Kidney epithelial cell (primary cell): ENCODE results near the gene IRX6. TPM values are rescaled to one million over a fixed set of nuclear protein-coding genes. Genes with fewer than 3 reads are reported as not detected.

ENCODE experiments used
- DNase-seq: peaks from one replicate; pipeline ENCODE4 v3.0.0-alpha.2; 2010; ENCODE audit warnings: low read depth
- H3K27me3 ChIP-seq: 2 replicates; pipeline ENCODE4 v1.6.0; 2011; ENCODE audit warnings: low read length; ENCODE audit not compliant: control insufficient read depth, insufficient read depth
- H3K36me3 ChIP-seq: 2 replicates; pipeline ENCODE4 v1.5.1; 2011; ENCODE audit warnings: low read length; ENCODE audit not compliant: control insufficient read depth, insufficient read depth
- H3K4me3 ChIP-seq: 2 replicates; pipeline ENCODE4 v1.5.1; 2011; ENCODE audit warnings: low read depth, mild to moderate bottlenecking, control low read depth, low read length
- CTCF ChIP-seq: IDR thresholded peaks from 2 replicates; pipeline ENCODE4 v1.5.1; 2011; ENCODE audit warnings: mild to moderate bottlenecking, moderate library complexity, low read length, control low read depth, inconsistent platforms; ENCODE audit not compliant: insufficient read depth, poor library complexity, severe bottlenecking
- total RNA-seq: library from RNA; depleted of rRNA; stranded (reverse); fragments of >200 nt; gene quantifications from 2 replicates; pipeline ENCODE4 v1.2.3, GENCODE V29; 2015

IRX6 gene
- total RNA-seq, 1 donor from 2014 or later = 1.3 TPM

DNA sequence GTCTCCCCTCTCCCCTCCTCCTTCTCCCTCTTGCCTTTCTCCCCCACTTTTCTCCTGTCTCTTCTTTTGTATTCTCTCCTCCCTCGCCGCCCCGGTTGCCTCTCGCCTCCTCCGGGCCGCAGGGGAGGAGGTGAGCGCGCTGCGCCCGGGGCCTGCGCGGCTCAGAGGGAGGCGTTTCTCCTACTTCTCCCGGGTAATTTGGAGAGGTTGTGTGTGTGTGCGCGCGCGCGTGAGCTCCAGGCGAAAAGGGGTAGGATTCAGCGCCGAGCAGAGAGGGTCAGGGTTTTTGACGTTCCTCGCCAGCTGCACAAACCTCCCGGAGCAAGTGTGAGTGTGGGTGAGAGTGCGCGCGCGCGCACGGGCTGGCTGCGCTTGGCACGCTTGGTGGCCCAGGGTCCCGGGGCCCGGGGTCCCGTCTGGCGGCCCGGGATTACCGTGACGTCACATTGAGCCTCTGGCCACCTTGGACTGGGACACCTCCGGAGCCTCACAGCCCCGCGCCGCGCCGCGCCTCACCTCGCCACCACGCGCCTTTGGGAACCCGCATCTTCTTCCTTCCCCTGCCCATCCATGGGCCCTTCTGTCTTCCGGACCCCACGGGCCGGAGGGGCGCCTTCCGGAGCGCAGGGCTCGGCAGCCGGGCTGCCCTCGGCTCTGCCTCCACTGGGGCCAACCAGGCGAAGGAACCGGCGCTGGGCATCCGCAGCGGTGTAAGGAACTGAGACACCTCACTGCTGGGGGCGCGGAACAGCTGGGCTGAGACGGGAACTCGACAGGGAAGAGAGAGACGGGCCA is 479 bp downstream of the IRX6 start:
- Histone ChIP-seq H3K36me3 (no peaks in the 10 kb centered on the region), H3K4me3 (peak overlapping the region; percentile 37), H3K27me3 (peaks cover 49% of the 10 kb centered on the region)
- DNase-seq = no peak
- TF ChIP-seq CTCF = no peak

GRCh38 chr16:55325080-55325447 is 1.1 kb downstream of the IRX6 start:
- no peak for DNase-seq
- Histone ChIP-seq H3K36me3 (no peaks in the 10 kb centered on the region), H3K27me3 (peaks cover 55% of the 10 kb centered on the region), H3K4me3 (peak overlapping the region; percentile 37)
- no peak for TF ChIP-seq CTCF

GRCh38 chr16:55325458-55326109 is 1.6 kb downstream of the IRX6 start:
- H3K27me3 ChIP-seq = peaks cover 60% of the 10 kb centered on the region
- H3K36me3 ChIP-seq = no peaks in the 10 kb centered on the region
- DNase-seq = no peak
- no peak overlapping the region for H3K4me3 ChIP-seq
- no peak for TF ChIP-seq CTCF

GRCh38 chr16:55326261-55327092 is 2.5 kb downstream of the IRX6 start:
- no peak for TF ChIP-seq CTCF
- no peak for DNase-seq
- H3K36me3 ChIP-seq = no peaks in the 10 kb centered on the region
- H3K27me3 ChIP-seq = peaks cover 69% of the 10 kb centered on the region
- no peak overlapping the region for H3K4me3 ChIP-seq

DNA sequence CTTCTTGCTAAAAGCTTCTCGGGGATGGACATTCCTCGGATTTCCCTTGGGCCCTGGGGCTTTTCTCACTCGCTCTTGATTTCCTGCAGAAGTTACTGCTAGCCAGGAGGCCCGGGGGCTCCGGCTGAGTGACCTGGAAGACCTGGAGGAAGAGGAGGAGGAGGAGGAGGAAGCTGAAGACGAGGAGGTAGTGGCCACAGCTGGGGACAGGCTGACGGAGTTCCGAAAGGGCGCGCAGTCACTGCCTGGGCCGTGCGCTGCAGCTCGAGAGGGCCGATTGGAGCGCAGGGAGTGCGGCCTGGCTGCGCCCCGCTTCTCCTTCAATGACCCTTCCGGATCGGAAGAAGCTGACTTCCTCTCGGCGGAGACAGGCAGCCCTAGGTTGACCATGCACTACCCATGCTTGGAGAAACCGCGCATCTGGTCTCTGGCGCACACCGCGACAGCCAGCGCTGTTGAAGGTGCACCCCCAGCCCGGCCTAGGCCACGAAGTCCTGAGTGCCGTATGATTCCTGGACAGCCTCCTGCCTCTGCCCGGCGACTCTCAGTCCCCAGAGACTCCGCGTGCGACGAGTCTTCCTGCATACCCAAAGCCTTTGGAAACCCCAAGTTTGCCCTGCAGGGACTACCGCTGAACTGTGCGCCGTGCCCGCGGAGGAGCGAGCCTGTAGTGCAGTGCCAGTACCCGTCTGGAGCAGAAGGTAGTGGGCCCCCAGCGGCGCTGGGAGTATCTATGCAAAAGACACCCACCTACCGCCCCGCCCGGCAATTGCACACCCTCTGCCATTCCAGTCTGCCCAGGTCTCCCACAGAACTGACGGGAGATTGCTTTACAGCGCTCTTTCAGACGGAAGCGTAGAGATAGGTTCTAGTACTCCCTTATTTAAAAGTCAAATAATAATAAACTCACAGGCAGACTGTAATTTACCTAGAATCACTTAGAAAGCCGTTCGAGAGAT is 4.9 kb downstream of the IRX6 start:
- Histone ChIP-seq H3K27me3 (peaks cover 73% of the 10 kb centered on the region), H3K4me3 (no peak overlapping the region), H3K36me3 (no peaks in the 10 kb centered on the region)
- no peak for TF ChIP-seq CTCF
- DNase-seq = no peak
